NOMO-1 treated with DMSO at 0.1 percent for 48 hours (cell line): ENCODE results near the gene LDHD.

ENCODE experiments used
- DNase-seq: peaks from one replicate; lab custom pipeline; 2025; ENCODE audit not compliant: unreplicated experiment; lab: John Stamatoyannopoulos, UW

LDHD gene

GRCh38 chr16:75116081-75116910 lies at the start of gene LDHD:
Gene LDHD, minus strand, starts transcription at chr16:75116780. Its CDS starts 60 bp downstream, at chr16:75116720.
- peak; percentile 82 for DNase-seq

GRCh38 chr16:75160386-75160785 lies 43.8 kb upstream of the LDHD start:
- DNase-seq: no peak

GRCh38 chr16:75152635-75153034 lies 36.1 kb upstream of the LDHD start:
- DNase-seq: no peak

- DNase-seq: no peak
These were observed 35.2 kb upstream of the LDHD start for GRCh38 chr16:75151798-75152197.

GRCh38 chr16:75148311-75149195 lies 32.0 kb upstream of the LDHD start, which contains the start of gene ZFP1:
Gene ZFP1, plus strand, starts transcription at chr16:75148524. Its CDS starts 4,428 bp downstream, at chr16:75152952.
- DNase-seq: peak; percentile 82

GRCh38 chr16:75147968-75148310 lies 31.4 kb upstream of the LDHD start:
- DNase-seq: no peak

GRCh38 chr16:75143941-75144340 lies 27.4 kb upstream of the LDHD start:
- DNase-seq: no peak

GRCh38 chr16:75139498-75139897 lies 22.9 kb upstream of the LDHD start:
- no peak for DNase-seq

GRCh38 chr16:75138636-75139035 lies 22.1 kb upstream of the LDHD start:
- no peak for DNase-seq

- DNase-seq: no peak
These were observed 21.7 kb upstream of the LDHD start for GRCh38 chr16:75138233-75138632.

GRCh38 chr16:75131081-75131480 lies 14.5 kb upstream of the LDHD start:
- no peak for DNase-seq

- DNase-seq: peak; percentile 7
These were observed 13.7 kb upstream of the LDHD start for GRCh38 chr16:75130150-75130771.

GRCh38 chr16:75129421-75130149 lies 13.0 kb upstream of the LDHD start:
- DNase-seq: peak; percentile 18

- DNase-seq: no peak
These were observed 11.3 kb upstream of the LDHD start for GRCh38 chr16:75127713-75128415.

- DNase-seq: no peak
These were observed 6.0 kb upstream of the LDHD start for GRCh38 chr16:75122609-75123008.

GRCh38 chr16:75121949-75122568 lies 5.5 kb upstream of the LDHD start:
- no peak for DNase-seq

- no peak for DNase-seq
These were observed 3.7 kb upstream of the LDHD start for GRCh38 chr16:75120253-75120652.

GRCh38 chr16:75118943-75119539 lies 2.5 kb upstream of the LDHD start:
- no peak for DNase-seq

GRCh38 chr16:75116911-75117245 lies 298 bp upstream of the LDHD start:
- no peak for DNase-seq
